Panc1 (cell line): ENCODE results near the gene WDR31. TPM values are rescaled to one million over a fixed set of nuclear protein-coding genes. Genes with fewer than 3 reads are reported as not detected.

Source experiments
- ATAC-seq: fragments of 200-7000 bp; cut with Tn5 transposase; 2 replicates; pipeline ENCODE4 v1.9.1; 2020; ENCODE audit warnings: mild to moderate bottlenecking, moderate library complexity
- BruUV-seq: library from RNA; stranded (reverse); fragments of 400-500 nt; replicated peaks from 2 replicates; lab custom pipeline; 2021; lab: Mats Ljungman, UMichigan
- CTCF ChIA-PET: fragments of 300-600 bp; sonication (Branson Sonifier 250); formaldehyde crosslinking; loops from one replicate; lab custom pipeline; 2022; ENCODE audit warnings: antibody characterized with exemption; lab: Charles Lee
- POLR2A ChIA-PET: fragments of 300-600 bp; sonication (Branson Sonifier 250); formaldehyde crosslinking; loops from one replicate; lab custom pipeline; 2022; ENCODE audit warnings: antibody characterized with exemption; lab: Charles Lee
- DNase-seq: peaks from one replicate; pipeline ENCODE4 v3.0.0-alpha.2; 2010; ENCODE audit warnings: low read depth, low spot score
- H3K27ac ChIP-seq: 2 replicates; pipeline ENCODE4 v1.5.1; 2011; ENCODE audit warnings: mild to moderate bottlenecking, low read length, inconsistent platforms
- H3K27me3 ChIP-seq: fragments of 200-500 bp; sonication (Bioruptor generic); 2 replicates; pipeline ENCODE4 v1.6.0; 2014; ENCODE audit warnings: low read length, inconsistent platforms; ENCODE audit not compliant: control insufficient read depth, insufficient read depth
- H3K36me3 ChIP-seq: fragments of 200-500 bp; sonication (Bioruptor generic); 2 replicates; pipeline ENCODE4 v1.5.1; 2014; ENCODE audit warnings: inconsistent platforms, mild to moderate bottlenecking, low read length, moderate library complexity; ENCODE audit not compliant: control insufficient read depth, insufficient read depth
- H3K4me1 ChIP-seq: 2 replicates; pipeline ENCODE4 v1.5.1; 2011; ENCODE audit warnings: inconsistent platforms, mild to moderate bottlenecking, low read length, moderate library complexity; ENCODE audit not compliant: control insufficient read depth, insufficient read depth
- H3K4me3 ChIP-seq, 2 experiments: 2 replicates each; pipeline ENCODE4 v1.5.1; 2011 to 2012; ENCODE audit warnings: low read depth in 2 of 2, low read length in 2 of 2, mild to moderate bottlenecking in 2 of 2, inconsistent platforms in 1 of 2, moderate library complexity in 1 of 2
- H3K9me3 ChIP-seq: fragments of 200-500 bp; sonication (Bioruptor generic); 2 replicates; pipeline ENCODE4 v1.5.1; 2014; ENCODE audit warnings: low read depth, mild to moderate bottlenecking, inconsistent platforms, low read length, moderate library complexity; ENCODE audit not compliant: control insufficient read depth, insufficient read depth
- POLR2AphosphoS5 ChIP-seq: IDR thresholded peaks from 2 replicates; pipeline ENCODE4 v1.6.1; 2012; ENCODE audit warnings: mild to moderate bottlenecking, low read depth, low read length, moderate library complexity
- SIN3A ChIP-seq: IDR thresholded peaks from 2 replicates; pipeline ENCODE4 v1.6.1; 2012; ENCODE audit warnings: low read depth, mild to moderate bottlenecking, low read length, moderate library complexity, borderline replicate concordance; ENCODE audit not compliant: insufficient read depth
- TCF7L2 ChIP-seq: IDR thresholded peaks from 2 replicates; pipeline ENCODE4 v1.6.1; 2011; ENCODE audit warnings: mild to moderate bottlenecking, low read depth, low read length, inconsistent platforms
- in situ Hi-C: cut with HindIII; loops from 2 replicates; pipeline ENCODE4 v1.10.0; 2016; ENCODE audit warnings: low sequenced_read_pairs, low pct_unique_long_range_greater_than_20kb
- intact Hi-C: fragments of 100-400 bp; cut with micrococcal nuclease; formaldehyde crosslinking; loops from one replicate; pipeline ENCODE4 v1.10.0; 2022; ENCODE audit not compliant: unreplicated experiment
- total RNA-seq: library from RNA; stranded (reverse); gene quantifications from one replicate; pipeline ENCODE4 v1.2.1, GENCODE V29; 2021; ENCODE audit not compliant: unreplicated experiment
- TF ChIP-seq, protein P1 (sequence below), 2 experiments: IDR thresholded peaks; 2 replicates each; pipeline ENCODE4 v1.6.1; 2011 to 2012; ENCODE audit warnings: low read depth in 2 of 2, control low read depth in 1 of 2, low read length in 1 of 2, mild to moderate bottlenecking in 1 of 2, moderate library complexity in 1 of 2; ENCODE audit not compliant: insufficient read depth in 1 of 2
- TF ChIP-seq, protein P2 (sequence below): fragments of 450-650 bp; IDR thresholded peaks from 2 replicates; pipeline ENCODE4 v1.5.1; 2017; ENCODE audit warnings: mild to moderate bottlenecking

WDR31 gene
- total RNA-seq, 1 experiment from 2014 or later: 0.80 TPM

DNA sequence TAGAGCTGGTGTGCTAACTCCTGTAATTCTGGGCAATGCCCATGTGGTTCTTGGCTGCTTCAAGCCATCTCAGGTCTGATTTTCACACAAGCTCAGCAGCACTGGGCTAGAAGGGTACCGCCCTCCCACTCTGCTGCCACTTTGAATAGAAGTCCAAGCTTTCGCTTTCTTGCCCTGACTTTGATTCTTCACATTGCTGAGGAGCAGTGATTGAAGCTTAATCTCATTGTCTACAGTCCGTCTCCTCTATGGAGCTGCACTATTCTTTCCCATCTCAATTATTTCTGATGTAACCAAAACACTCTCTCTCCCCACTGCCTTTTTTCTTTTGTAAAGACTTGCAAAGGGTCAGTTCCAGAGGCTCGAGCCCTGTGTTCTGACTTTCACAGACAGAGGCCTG lies 24.0 kb downstream of the WDR31 start:
- DNase-seq (no peak), ATAC-seq (no peak)
- H3K9me3 ChIP-seq: no peaks in the 10 kb centered on the region
- POLR2A ChIA-PET: no interaction called here
- no peaks in the 10 kb centered on the region for H3K36me3 ChIP-seq
- H3K27me3 ChIP-seq: no peaks in the 10 kb centered on the region
- no TSS peak for BruUV-seq
- CTCF ChIA-PET: no interaction called here
- H3K4me3 ChIP-seq: no peak overlapping the region
- no peak overlapping the region for H3K27ac ChIP-seq
- intact Hi-C loops: no loop called here
- in situ Hi-C loops: no loop called here
- no peaks in the 10 kb centered on the region for H3K4me1 ChIP-seq
- TF ChIP-seq TCF7L2 (no peak), SIN3A (no peak)
- TF ChIP-seq, protein P1, sequence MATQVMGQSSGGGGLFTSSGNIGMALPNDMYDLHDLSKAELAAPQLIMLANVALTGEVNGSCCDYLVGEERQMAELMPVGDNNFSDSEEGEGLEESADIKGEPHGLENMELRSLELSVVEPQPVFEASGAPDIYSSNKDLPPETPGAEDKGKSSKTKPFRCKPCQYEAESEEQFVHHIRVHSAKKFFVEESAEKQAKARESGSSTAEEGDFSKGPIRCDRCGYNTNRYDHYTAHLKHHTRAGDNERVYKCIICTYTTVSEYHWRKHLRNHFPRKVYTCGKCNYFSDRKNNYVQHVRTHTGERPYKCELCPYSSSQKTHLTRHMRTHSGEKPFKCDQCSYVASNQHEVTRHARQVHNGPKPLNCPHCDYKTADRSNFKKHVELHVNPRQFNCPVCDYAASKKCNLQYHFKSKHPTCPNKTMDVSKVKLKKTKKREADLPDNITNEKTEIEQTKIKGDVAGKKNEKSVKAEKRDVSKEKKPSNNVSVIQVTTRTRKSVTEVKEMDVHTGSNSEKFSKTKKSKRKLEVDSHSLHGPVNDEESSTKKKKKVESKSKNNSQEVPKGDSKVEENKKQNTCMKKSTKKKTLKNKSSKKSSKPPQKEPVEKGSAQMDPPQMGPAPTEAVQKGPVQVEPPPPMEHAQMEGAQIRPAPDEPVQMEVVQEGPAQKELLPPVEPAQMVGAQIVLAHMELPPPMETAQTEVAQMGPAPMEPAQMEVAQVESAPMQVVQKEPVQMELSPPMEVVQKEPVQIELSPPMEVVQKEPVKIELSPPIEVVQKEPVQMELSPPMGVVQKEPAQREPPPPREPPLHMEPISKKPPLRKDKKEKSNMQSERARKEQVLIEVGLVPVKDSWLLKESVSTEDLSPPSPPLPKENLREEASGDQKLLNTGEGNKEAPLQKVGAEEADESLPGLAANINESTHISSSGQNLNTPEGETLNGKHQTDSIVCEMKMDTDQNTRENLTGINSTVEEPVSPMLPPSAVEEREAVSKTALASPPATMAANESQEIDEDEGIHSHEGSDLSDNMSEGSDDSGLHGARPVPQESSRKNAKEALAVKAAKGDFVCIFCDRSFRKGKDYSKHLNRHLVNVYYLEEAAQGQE (IDR thresholded peaks at IDR 0.05; ENCODE audit: insufficient read depth in 1 of 2, low read depth in 2 of 2, low read length in 1 of 2): no peak

DNA sequence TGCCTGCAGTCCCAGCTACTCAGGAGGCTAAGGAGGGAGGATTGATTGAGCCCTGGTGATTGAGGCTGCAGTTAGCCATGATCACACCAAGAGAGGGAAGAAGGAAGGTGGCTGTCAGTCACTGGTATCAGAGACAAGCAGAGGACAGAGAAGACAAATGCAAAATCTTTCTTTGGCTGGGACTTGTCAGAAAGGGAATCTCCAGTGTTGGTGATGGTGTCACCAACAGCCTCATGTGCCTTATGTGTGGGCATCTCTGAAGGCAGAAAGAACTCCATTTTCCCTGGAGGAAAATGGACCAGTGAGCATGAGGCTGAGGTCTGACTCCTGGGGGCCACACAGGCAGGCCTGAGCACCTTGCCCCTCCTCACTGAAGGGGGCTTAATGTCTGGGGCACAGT lies 24.8 kb downstream of the WDR31 start:
- H3K4me3 ChIP-seq: no peak overlapping the region
- ChIA-PET CTCF (no interaction called here), POLR2A (no interaction called here)
- no peaks in the 10 kb centered on the region for H3K9me3 ChIP-seq
- DNase-seq (no peak), ATAC-seq (no peak)
- H3K27me3 ChIP-seq: no peaks in the 10 kb centered on the region
- intact Hi-C loops (no loop called here), in situ Hi-C loops (no loop called here)
- H3K36me3 ChIP-seq: no peaks in the 10 kb centered on the region
- H3K27ac ChIP-seq: no peak overlapping the region
- no TSS peak for BruUV-seq
- H3K4me1 ChIP-seq: no peaks in the 10 kb centered on the region
- TF ChIP-seq SIN3A: no peak
- TF ChIP-seq, protein P2, sequence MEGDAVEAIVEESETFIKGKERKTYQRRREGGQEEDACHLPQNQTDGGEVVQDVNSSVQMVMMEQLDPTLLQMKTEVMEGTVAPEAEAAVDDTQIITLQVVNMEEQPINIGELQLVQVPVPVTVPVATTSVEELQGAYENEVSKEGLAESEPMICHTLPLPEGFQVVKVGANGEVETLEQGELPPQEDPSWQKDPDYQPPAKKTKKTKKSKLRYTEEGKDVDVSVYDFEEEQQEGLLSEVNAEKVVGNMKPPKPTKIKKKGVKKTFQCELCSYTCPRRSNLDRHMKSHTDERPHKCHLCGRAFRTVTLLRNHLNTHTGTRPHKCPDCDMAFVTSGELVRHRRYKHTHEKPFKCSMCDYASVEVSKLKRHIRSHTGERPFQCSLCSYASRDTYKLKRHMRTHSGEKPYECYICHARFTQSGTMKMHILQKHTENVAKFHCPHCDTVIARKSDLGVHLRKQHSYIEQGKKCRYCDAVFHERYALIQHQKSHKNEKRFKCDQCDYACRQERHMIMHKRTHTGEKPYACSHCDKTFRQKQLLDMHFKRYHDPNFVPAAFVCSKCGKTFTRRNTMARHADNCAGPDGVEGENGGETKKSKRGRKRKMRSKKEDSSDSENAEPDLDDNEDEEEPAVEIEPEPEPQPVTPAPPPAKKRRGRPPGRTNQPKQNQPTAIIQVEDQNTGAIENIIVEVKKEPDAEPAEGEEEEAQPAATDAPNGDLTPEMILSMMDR: no peak
- TF ChIP-seq, protein P1 (IDR thresholded peaks at IDR 0.05; ENCODE audit: insufficient read depth in 1 of 2, low read depth in 2 of 2, low read length in 1 of 2): no peak
- no peak for TF ChIP-seq POLR2AphosphoS5
- TF ChIP-seq TCF7L2: no peak
